ENCODE data around the gene CEP250.

The CEP250 gene

GRCh38 chr20:35503841-35504561 lies 48.6 kb downstream of the CEP250 start:
- TF ChIP-seq CTCF (IDR thresholded peaks at IDR 0.05; ENCODE audit: borderline replicate concordance, insufficient read depth, low read depth, low read length) = no peak
- no peak overlapping the region for H3K4me3 ChIP-seq (ENCODE audit: low read depth, low read length)

- TF ChIP-seq CTCF (IDR thresholded peaks at IDR 0.05; ENCODE audit: borderline replicate concordance, insufficient read depth, low read depth, low read length) = no peak
- no peak overlapping the region for H3K4me3 ChIP-seq (ENCODE audit: low read depth, low read length)
These were observed 49.4 kb downstream of the CEP250 start for GRCh38 chr20:35504751-35505150.

GRCh38 chr20:35506179-35506578 lies 50.8 kb downstream of the CEP250 start:
- TF ChIP-seq CTCF (IDR thresholded peaks at IDR 0.05; ENCODE audit: borderline replicate concordance, insufficient read depth, low read depth, low read length) = no peak
- no peak overlapping the region for H3K4me3 ChIP-seq (ENCODE audit: low read depth, low read length)

- H3K4me3 ChIP-seq (ENCODE audit: low read depth, low read length) = no peak overlapping the region
- TF ChIP-seq CTCF (IDR thresholded peaks at IDR 0.05; ENCODE audit: borderline replicate concordance, insufficient read depth, low read depth, low read length) = no peak
These were observed 51.7 kb downstream of the CEP250 start for GRCh38 chr20:35506872-35507638.

GRCh38 chr20:35508493-35509218 lies 53.3 kb downstream of the CEP250 start:
- TF ChIP-seq CTCF (IDR thresholded peaks at IDR 0.05; ENCODE audit: borderline replicate concordance, insufficient read depth, low read depth, low read length) = no peak
- no peak overlapping the region for H3K4me3 ChIP-seq (ENCODE audit: low read depth, low read length)

GRCh38 chr20:35510951-35511735 lies 55.7 kb downstream of the CEP250 start:
- TF ChIP-seq CTCF (IDR thresholded peaks at IDR 0.05; ENCODE audit: borderline replicate concordance, insufficient read depth, low read depth, low read length) = no peak
- no peak overlapping the region for H3K4me3 ChIP-seq (ENCODE audit: low read depth, low read length)
